ENCODE data around the gene SCLT1. TPM values are rescaled to one million over a fixed set of nuclear protein-coding genes. Genes with fewer than 3 reads are reported as not detected.

SCLT1 gene
- total and polyA plus RNA-seq, 2 of the 8 experiments (the other 6 are each of a cell fraction or from before 2014, with no cell fraction given), result 4.8 to 13.1 TPM

DNA sequence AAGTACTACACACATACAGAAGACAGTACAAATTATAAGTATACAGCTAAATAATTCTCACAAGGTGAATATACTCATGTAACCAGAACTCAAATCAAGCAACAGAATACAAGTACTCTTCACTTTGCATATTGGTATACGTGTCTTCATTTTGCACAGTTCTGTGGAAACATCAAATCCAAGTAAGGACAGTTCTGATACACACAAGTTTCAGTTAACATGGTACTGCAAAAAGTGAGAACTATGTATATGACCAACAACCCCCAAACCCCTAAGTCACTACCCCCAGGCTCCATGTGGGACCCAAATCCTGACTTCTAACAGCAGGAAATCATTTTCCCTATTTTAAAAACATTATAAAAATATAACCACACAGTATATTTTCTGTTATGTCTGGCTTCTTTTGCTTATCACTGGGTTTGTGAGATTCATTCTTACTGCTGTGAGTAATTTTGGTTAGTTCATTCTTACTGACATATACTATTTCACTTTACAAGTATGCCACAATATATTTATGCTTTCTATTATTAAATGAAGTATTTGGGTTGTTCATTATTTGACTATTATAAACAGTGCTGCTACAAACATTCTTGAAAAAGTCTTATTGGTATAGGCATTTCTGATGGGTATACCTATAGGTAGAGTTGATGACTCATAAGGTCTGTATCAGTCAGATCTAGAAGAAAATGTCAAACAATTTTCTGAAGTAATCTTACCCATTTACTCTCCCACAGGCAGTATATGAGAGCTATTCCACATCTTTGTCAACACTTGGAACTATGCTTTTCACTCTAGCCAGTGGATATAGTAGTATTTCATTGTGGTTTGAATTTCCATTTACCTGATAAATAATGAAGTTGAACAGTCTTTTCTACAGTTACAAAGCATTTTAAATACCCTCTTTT is 47.0 kb downstream of the SCLT1 start:
- Histone ChIP-seq H3K4me1 (replicated peaks in 1 of 4; ENCODE audit: control insufficient read depth in 3 of 4, insufficient read depth in 4 of 4, low read length in 3 of 4) (no peaks in the 10 kb centered on the region), H2BK5ac (ENCODE audit: low read depth, low read length) (no peak overlapping the region), H2BK120ac (replicated peaks; ENCODE audit: low read depth, low read length) (no peak overlapping the region), H2AFZ (ENCODE audit: low read length) (no peak overlapping the region), H3K9me3 (ENCODE audit: insufficient read depth in 2 of 2, low read depth in 1 of 2, low read length in 1 of 2) (no peaks in the 10 kb centered on the region), H2BK20ac (ENCODE audit: low read length) (no peak overlapping the region), H4K8ac (ENCODE audit: extremely low read depth, insufficient read depth, low read length) (no peak overlapping the region), H3K27me3 (replicated peaks in 1 of 4; ENCODE audit: control insufficient read depth in 3 of 4, extremely low read depth in 1 of 4, insufficient read depth in 3 of 4, low read length in 3 of 4) (no peaks in the 10 kb centered on the region), H3K56ac (replicated peaks; ENCODE audit: insufficient read length, low read depth, low read length) (no peak overlapping the region), H3K4ac (replicated peaks; ENCODE audit: insufficient read length, low read depth, low read length) (no peak overlapping the region), H3K9ac (replicated peaks in 1 of 4; ENCODE audit: extremely low read depth in 1 of 4, low read depth in 3 of 4, low read length in 3 of 4) (no peak overlapping the region), H3K79me2 (ENCODE audit: control insufficient read depth in 1 of 2, insufficient read depth in 2 of 2, low read length in 2 of 2) (no peaks in the 10 kb centered on the region), H3K18ac (ENCODE audit: extremely low read depth, low read length) (no peak overlapping the region), H4K91ac (replicated peaks; ENCODE audit: insufficient read length, low read length) (no peak overlapping the region), H3K23ac (ENCODE audit: insufficient read length) (no peak overlapping the region), H2BK15ac (ENCODE audit: low read length) (no peak overlapping the region), H3K14ac (ENCODE audit: insufficient read length) (no peak overlapping the region), H3K27ac (ENCODE audit: low read depth, low read length) (no peak overlapping the region), H3K36me3 (ENCODE audit: control insufficient read depth in 2 of 4, insufficient read depth in 4 of 4, low read length in 3 of 4) (no peaks in the 10 kb centered on the region), H4K20me1 (replicated peaks in 1 of 2; ENCODE audit: control insufficient read depth in 1 of 2, insufficient read depth in 2 of 2, low read length in 2 of 2) (no peaks in the 10 kb centered on the region), H3K79me1 (ENCODE audit: low read depth, low read length) (no peaks in the 10 kb centered on the region), H3K4me3 (ENCODE audit: extremely low read depth in 1 of 4, insufficient read depth in 2 of 4, low read depth in 3 of 4, low read length in 4 of 4) (no peak overlapping the region), H4K5ac (ENCODE audit: insufficient read length, low read depth, low read length) (no peak overlapping the region), H2AK5ac (ENCODE audit: low read depth, low read length) (no peak overlapping the region), H3K4me2 (ENCODE audit: insufficient read depth in 1 of 2, low read depth in 2 of 2, low read length in 2 of 2) (no peak overlapping the region), H3K23me2 (ENCODE audit: low read depth, low read length) (no peaks in the 10 kb centered on the region), H2BK12ac (ENCODE audit: low read depth, low read length) (no peak overlapping the region)
- DNase-seq (ENCODE audit: low read depth in 1 of 2, low spot score in 2 of 2), result no peak
- whole genome bisulfite sequencing, 2 experiments (ENCODE audit: extremely low coverage in 1 of 2, insufficient coverage in 1 of 2, insufficient read length in 1 of 2, insufficient replicate concordance in 2 of 2, low coverage in 1 of 2, low lambda C conversion rate in 2 of 2, missing lambda C conversion rate in 1 of 2), result 96% methylated on average over 1 of the region's 1 CpG; no CpG with 5 or more reads in 1 of the 2 experiments
- ChIA-PET CTCF (ENCODE audit: partially characterized antibody) (interaction anchor here (1.2 kb wide), 1 partner anchor 46 kb away, joined by 4 read pairs; no protein-coding TSS in a partner anchor), POLR2A (ENCODE audit: partially characterized antibody) (no interaction called here)
- no peak for FAIRE-seq
- TF ChIP-seq EGR1 (IDR thresholded peaks at IDR 0.05; ENCODE audit: borderline replicate concordance, low read depth, low read length) (no peak), GABPA (IDR thresholded peaks at IDR 0.05; ENCODE audit: borderline replicate concordance, insufficient read depth, low read length) (no peak), SAP30 (IDR thresholded peaks at IDR 0.05; ENCODE audit: insufficient read depth, insufficient replicate concordance, low read length) (no peak), MAFK (IDR thresholded peaks at IDR 0.05; ENCODE audit: low read depth, low read length) (no peak), POU5F1 (IDR thresholded peaks at IDR 0.05; ENCODE audit: low read depth, low read length) (no peak), EP300 (IDR thresholded peaks at IDR 0.05; ENCODE audit: borderline replicate concordance in 1 of 2, low read depth in 2 of 2, low read length in 2 of 2) (no peak), TAF1 (IDR thresholded peaks at IDR 0.05; ENCODE audit: low read depth, low read length) (no peak), HDAC6 (IDR thresholded peaks at IDR 0.05; ENCODE audit: low read depth, low read length) (no peak), RAD21 (IDR thresholded peaks at IDR 0.05 in 1 of 2, conservative IDR thresholded peaks at IDR 0.05 in 1 of 2; ENCODE audit: low read depth in 2 of 2, low read length in 2 of 2) (no peak)
- TF ChIP-seq, protein P1, sequence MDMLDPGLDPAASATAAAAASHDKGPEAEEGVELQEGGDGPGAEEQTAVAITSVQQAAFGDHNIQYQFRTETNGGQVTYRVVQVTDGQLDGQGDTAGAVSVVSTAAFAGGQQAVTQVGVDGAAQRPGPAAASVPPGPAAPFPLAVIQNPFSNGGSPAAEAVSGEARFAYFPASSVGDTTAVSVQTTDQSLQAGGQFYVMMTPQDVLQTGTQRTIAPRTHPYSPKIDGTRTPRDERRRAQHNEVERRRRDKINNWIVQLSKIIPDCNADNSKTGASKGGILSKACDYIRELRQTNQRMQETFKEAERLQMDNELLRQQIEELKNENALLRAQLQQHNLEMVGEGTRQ (IDR thresholded peaks at IDR 0.05; ENCODE audit: low read length), result no peak

All from H1 (cell line).